HepG2 (cell line): ENCODE data around the gene MB21D2.

Experiments
- POLR2AphosphoS5 ChIP-seq: IDR thresholded peaks from 2 replicates; pipeline ENCODE4 v1.6.1; 2012; ENCODE audit warnings: low read depth, low read length
- ZNF121 ChIP-seq: sonication (generic); formaldehyde crosslinking; IDR thresholded peaks from 2 replicates; pipeline ENCODE4 v1.5.0; 2020; ENCODE audit warnings: mild to moderate bottlenecking, missing genetic modification reagents
- TF ChIP-seq, protein P1 (sequence below): sonication (generic); formaldehyde crosslinking; IDR thresholded peaks from 2 replicates; pipeline ENCODE4 v1.4.0; 2020; ENCODE audit warnings: missing genetic modification reagents, borderline replicate concordance

DNA sequence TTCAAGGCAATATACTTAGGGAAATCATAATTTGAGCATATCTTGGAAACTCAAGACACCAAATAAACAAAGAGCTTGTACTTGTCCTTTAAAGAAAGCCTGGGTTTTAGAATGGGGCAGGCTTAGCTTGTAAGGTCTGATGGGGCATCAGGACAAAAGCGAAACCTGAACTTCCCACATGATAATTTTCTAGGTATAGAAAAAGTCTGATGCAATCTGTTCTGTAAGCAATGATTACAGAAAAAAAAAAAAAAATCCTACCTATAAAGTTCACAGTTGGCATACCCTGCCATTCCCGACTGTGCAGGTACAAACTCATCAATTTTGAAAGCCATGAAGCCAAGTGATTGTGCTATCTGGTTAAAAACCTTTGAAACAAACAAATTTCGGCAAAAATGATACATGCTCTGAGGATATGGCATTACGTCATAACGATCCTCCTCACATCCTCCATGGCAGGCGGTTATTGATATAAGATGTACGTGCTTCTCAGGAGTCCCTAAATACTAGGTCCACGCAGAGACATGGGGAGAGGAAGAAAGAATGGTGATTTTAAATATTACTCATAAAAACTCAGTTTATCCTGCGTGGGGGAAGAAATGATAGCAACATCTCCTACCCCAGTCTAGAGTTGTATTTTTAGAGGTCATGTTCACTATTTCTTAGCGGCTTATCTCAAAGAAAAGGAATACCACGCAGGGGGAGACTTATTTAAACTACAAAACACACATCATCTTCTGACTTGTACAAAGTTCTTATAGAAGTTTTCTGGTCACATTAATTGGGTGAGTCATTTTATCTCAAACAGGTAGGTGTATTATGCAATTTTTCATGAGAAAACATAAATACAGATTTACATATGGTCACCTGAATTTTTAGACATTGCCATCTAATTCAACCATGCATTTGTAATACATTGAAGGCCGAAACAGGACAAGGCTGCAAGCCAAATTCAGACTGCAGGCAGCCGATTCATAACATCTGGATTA, 27.0 kb downstream of the MB21D2 start:
- TF ChIP-seq ZNF121 (CRISPR knock-in tag) (no peak), POLR2AphosphoS5 (no peak)
- TF ChIP-seq, protein P1, sequence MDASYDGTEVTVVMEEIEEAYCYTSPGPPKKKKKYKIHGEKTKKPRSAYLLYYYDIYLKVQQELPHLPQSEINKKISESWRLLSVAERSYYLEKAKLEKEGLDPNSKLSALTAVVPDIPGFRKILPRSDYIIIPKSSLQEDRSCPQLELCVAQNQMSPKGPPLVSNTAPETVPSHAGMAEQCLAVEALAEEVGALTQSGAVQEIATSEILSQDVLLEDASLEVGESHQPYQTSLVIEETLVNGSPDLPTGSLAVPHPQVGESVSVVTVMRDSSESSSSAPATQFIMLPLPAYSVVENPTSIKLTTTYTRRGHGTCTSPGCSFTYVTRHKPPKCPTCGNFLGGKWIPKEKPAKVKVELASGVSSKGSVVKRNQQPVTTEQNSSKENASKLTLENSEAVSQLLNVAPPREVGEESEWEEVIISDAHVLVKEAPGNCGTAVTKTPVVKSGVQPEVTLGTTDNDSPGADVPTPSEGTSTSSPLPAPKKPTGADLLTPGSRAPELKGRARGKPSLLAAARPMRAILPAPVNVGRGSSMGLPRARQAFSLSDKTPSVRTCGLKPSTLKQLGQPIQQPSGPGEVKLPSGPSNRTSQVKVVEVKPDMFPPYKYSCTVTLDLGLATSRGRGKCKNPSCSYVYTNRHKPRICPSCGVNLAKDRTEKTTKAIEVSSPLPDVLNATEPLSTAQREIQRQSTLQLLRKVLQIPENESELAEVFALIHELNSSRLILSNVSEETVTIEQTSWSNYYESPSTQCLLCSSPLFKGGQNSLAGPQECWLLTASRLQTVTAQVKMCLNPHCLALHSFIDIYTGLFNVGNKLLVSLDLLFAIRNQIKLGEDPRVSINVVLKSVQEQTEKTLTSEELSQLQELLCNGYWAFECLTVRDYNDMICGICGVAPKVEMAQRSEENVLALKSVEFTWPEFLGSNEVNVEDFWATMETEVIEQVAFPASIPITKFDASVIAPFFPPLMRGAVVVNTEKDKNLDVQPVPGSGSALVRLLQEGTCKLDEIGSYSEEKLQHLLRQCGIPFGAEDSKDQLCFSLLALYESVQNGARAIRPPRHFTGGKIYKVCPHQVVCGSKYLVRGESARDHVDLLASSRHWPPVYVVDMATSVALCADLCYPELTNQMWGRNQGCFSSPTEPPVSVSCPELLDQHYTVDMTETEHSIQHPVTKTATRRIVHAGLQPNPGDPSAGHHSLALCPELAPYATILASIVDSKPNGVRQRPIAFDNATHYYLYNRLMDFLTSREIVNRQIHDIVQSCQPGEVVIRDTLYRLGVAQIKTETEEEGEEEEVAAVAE (CRISPR knock-in tag), result no peak
